Keratinocyte (primary cell): ENCODE results near the gene KRT82. TPM values are rescaled to one million over a fixed set of nuclear protein-coding genes. Genes with fewer than 3 reads are reported as not detected.

Experiments used
- DNase-seq: peaks from one replicate; pipeline ENCODE4 v3.0.0-alpha.2; 2011; ENCODE audit warnings: low read depth, missing footprints, low spot score
- FAIRE-seq: peaks from 2 replicates; lab custom pipeline; 2011; peaks lifted over from hg19 to GRCh38; lab: Jason Lieb, UNC
- H2AFZ ChIP-seq: 2 replicates; pipeline ENCODE4 v1.6.0; 2012; ENCODE audit warnings: low read length, control low read depth, inconsistent platforms; ENCODE audit not compliant: control insufficient read depth
- H3K27ac ChIP-seq: 2 replicates; pipeline ENCODE4 v1.5.1; 2011; ENCODE audit warnings: low read length; ENCODE audit not compliant: control insufficient read depth, insufficient read depth
- H3K27me3 ChIP-seq: 3 replicates; pipeline ENCODE4 v1.6.0; 2011; ENCODE audit warnings: low read length; ENCODE audit not compliant: control insufficient read depth, insufficient read depth; ENCODE audit errors: extremely low read depth
- H3K36me3 ChIP-seq, 2 experiments: 2 replicates in 1 of 2; 3 replicates in 1 of 2; pipeline ENCODE4 v1.5.1; 2011; ENCODE audit warnings: low read length in 2 of 2, mild to moderate bottlenecking in 1 of 2; ENCODE audit not compliant: control insufficient read depth in 2 of 2, insufficient read depth in 2 of 2; ENCODE audit errors: extremely low read depth in 1 of 2
- H3K4me1 ChIP-seq: 3 replicates; pipeline ENCODE4 v1.5.1; 2011; ENCODE audit warnings: low read length; ENCODE audit not compliant: control insufficient read depth, insufficient read depth; ENCODE audit errors: extremely low read depth
- H3K4me2 ChIP-seq: 3 replicates; pipeline ENCODE4 v1.6.0; 2011; ENCODE audit warnings: low read depth, low read length; ENCODE audit not compliant: control insufficient read depth, insufficient read depth; ENCODE audit errors: extremely low read depth
- H3K4me3 ChIP-seq, 3 experiments: fragments of 200-600 bp in 1 of 3; sonication (generic) in 1 of 3; 2 replicates in 2 of 3; 3 replicates in 1 of 3; pipeline ENCODE4 v1.5.1; 2011 to 2016; ENCODE audit warnings: low read length in 3 of 3, mild to moderate bottlenecking in 3 of 3, control low read depth in 2 of 3, inconsistent platforms in 1 of 3, low read depth in 1 of 3, mixed read lengths in 1 of 3, mixed run types in 1 of 3, moderate library complexity in 1 of 3; ENCODE audit not compliant: control insufficient read depth in 2 of 3, insufficient read depth in 2 of 3; ENCODE audit errors: extremely low read depth in 1 of 3
- H3K79me2 ChIP-seq: 2 replicates; pipeline ENCODE4 v1.6.0; 2012; ENCODE audit warnings: low read length; ENCODE audit not compliant: control insufficient read depth, insufficient read depth
- H3K9ac ChIP-seq: 3 replicates; pipeline ENCODE4 v1.6.0; 2011; ENCODE audit warnings: low read length; ENCODE audit not compliant: control insufficient read depth, insufficient read depth; ENCODE audit errors: extremely low read depth
- H3K9me1 ChIP-seq: 3 replicates; pipeline ENCODE4 v1.6.0; 2011; ENCODE audit warnings: low read length; ENCODE audit not compliant: control insufficient read depth, insufficient read depth; ENCODE audit errors: extremely low read depth
- H3K9me3 ChIP-seq: 2 replicates; pipeline ENCODE4 v1.5.1; 2012; ENCODE audit warnings: low read depth, low read length; ENCODE audit not compliant: control insufficient read depth
- H4K20me1 ChIP-seq: 3 replicates; pipeline ENCODE4 v1.6.0; 2011; ENCODE audit warnings: low read length; ENCODE audit not compliant: control insufficient read depth, insufficient read depth; ENCODE audit errors: extremely low read depth
- EZH2 ChIP-seq: IDR thresholded peaks from one replicate; pipeline ENCODE4 v1.6.1; 2012; ENCODE audit warnings: inconsistent platforms, mild to moderate bottlenecking, low read length, moderate library complexity
- dilution Hi-C: fragments of 300-500 bp; cut with MboI; formaldehyde crosslinking; loops from one replicate; pipeline ENCODE4 v1.7.0; 2020; ENCODE audit warnings: low sequenced_read_pairs; ENCODE audit not compliant: extremely low pct_ligation_motif_present
- polyA plus RNA-seq, 5 experiments: library from polyadenylated mRNA; depleted of rRNA in 3 of 5; stranded (reverse) in 3 of 5; stranded (forward) in 1 of 5; unstranded in 1 of 5; fragments of >200 nt; gene quantifications; 1 replicate in 1 of 5; 2 replicates in 3 of 5; 3 replicates in 1 of 5; pipeline versions ENCODE4 v1.2.1 to v1.2.3, GENCODE V29; 2011 to 2012; ENCODE audit warnings: missing spikeins in 2 of 5, low read depth in 1 of 5, low replicate concordance in 1 of 5
- TF ChIP-seq, protein P1 (sequence below), 3 experiments: IDR thresholded peaks in 1 of 3; conservative IDR thresholded peaks in 1 of 3; optimal IDR thresholded peaks in 1 of 3; 2 replicates in 2 of 3; 3 replicates in 1 of 3; pipeline versions ENCODE3 to v1.5.1; 2011; ENCODE audit warnings: low read length in 3 of 3, mild to moderate bottlenecking in 3 of 3, moderate library complexity in 2 of 3, control low read depth in 1 of 3, inconsistent platforms in 1 of 3; ENCODE audit not compliant: insufficient read depth in 2 of 3; ENCODE audit errors: extremely low read depth in 1 of 3

The KRT82 gene
- polyA plus RNA-seq, 1 donor (not counting 4 experiments of a cell fraction or from before 2014, with no cell fraction given): not detected

DNA sequence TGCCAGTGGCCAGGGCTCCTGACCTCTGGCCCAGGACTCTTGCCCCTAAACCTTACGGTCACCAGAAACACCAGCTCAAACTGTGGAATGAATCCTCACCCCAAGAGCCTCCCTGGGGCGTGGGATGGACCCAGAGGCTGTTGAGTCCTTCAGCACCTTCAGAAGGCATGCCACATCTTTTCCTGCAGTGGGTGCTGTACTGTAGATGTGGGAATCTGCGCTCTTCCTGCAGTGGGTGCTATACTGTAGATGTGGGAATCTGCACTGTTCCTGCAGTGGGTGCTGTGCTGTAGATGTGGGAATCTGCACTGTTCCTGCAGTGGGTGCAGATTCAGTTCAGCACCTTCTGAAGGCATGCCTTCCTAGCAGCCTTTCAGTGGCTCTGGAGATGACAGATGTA, 1.2 kb downstream of the KRT82 start:
- Histone ChIP-seq H3K9me3 (no peaks in the 10 kb centered on the region), H3K27me3 (peaks cover 3% of the 10 kb centered on the region), H3K4me2 (no peak overlapping the region), H3K9ac (no peak overlapping the region), H2AFZ (no peak overlapping the region), H3K36me3 (no peaks in the 10 kb centered on the region), H3K79me2 (no peaks in the 10 kb centered on the region), H3K27ac (no peak overlapping the region), H3K4me1 (no peaks in the 10 kb centered on the region), H3K9me1 (no peaks in the 10 kb centered on the region), H4K20me1 (no peaks in the 10 kb centered on the region), H3K4me3 (no peak overlapping the region)
- TF ChIP-seq, protein P1, sequence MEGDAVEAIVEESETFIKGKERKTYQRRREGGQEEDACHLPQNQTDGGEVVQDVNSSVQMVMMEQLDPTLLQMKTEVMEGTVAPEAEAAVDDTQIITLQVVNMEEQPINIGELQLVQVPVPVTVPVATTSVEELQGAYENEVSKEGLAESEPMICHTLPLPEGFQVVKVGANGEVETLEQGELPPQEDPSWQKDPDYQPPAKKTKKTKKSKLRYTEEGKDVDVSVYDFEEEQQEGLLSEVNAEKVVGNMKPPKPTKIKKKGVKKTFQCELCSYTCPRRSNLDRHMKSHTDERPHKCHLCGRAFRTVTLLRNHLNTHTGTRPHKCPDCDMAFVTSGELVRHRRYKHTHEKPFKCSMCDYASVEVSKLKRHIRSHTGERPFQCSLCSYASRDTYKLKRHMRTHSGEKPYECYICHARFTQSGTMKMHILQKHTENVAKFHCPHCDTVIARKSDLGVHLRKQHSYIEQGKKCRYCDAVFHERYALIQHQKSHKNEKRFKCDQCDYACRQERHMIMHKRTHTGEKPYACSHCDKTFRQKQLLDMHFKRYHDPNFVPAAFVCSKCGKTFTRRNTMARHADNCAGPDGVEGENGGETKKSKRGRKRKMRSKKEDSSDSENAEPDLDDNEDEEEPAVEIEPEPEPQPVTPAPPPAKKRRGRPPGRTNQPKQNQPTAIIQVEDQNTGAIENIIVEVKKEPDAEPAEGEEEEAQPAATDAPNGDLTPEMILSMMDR (optimal IDR thresholded peaks at IDR 0.05 in 1 of 3, IDR thresholded peaks at IDR 0.05 in 1 of 3, conservative IDR thresholded peaks at IDR 0.05 in 1 of 3; ENCODE audit: extremely low read depth in 1 of 3, insufficient read depth in 2 of 3, low read length in 3 of 3): peak in 1 of 3 experiments; percentile 3
- TF ChIP-seq EZH2: no peak
- no peak for DNase-seq
- no peak for FAIRE-seq
- dilution Hi-C loops: no loop called here

DNA sequence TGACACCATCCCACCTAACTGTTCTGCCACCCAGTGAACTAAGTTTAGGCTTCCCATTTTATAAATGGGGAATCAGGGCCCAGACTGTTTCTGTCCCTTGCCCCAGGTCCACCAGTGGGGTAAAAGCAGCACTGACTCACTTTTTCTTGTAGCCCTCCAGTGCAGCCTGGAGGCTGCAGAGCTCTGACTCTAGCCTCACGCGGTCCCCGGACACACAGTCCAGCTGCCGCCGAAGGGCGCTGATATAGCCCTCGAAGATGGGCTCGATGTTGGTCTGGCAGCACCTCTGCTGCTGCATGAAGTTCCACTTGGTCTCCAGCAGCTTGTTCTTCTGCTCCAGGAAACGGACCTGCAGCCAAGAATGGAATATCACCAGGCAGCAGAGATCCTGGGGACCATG, 2.6 kb downstream of the KRT82 start:
- Histone ChIP-seq H3K9me3 (no peaks in the 10 kb centered on the region), H3K4me1 (no peaks in the 10 kb centered on the region), H3K79me2 (no peaks in the 10 kb centered on the region), H4K20me1 (no peaks in the 10 kb centered on the region), H3K27me3 (peaks cover 2% of the 10 kb centered on the region), H3K9me1 (no peaks in the 10 kb centered on the region), H3K4me2 (no peak overlapping the region), H3K36me3 (no peaks in the 10 kb centered on the region), H3K9ac (no peak overlapping the region), H2AFZ (no peak overlapping the region), H3K4me3 (no peak overlapping the region), H3K27ac (no peak overlapping the region)
- no peak for TF ChIP-seq EZH2
- TF ChIP-seq, protein P1 (optimal IDR thresholded peaks at IDR 0.05 in 1 of 3, IDR thresholded peaks at IDR 0.05 in 1 of 3, conservative IDR thresholded peaks at IDR 0.05 in 1 of 3; ENCODE audit: extremely low read depth in 1 of 3, insufficient read depth in 2 of 3, low read length in 3 of 3): no peak
- no peak for DNase-seq
- no peak for FAIRE-seq
- dilution Hi-C loops: no loop called here
